GM18499 (cell line): ENCODE data around the gene SPC24.
"Not testable (repeated sequence)": the region's sequence is repeated elsewhere in the genome, so short reads cannot be mapped to it uniquely, and the experiment has no call there.

Source experiments
- ATAC-seq: cut with Tn5 transposase; IDR thresholded peaks from one replicate; pipeline ENCODE4 v1.9.1; 2021; ENCODE audit warnings: moderate number of reproducible peaks; ENCODE audit not compliant: insufficient read depth, unreplicated experiment

SPC24 gene

DNA sequence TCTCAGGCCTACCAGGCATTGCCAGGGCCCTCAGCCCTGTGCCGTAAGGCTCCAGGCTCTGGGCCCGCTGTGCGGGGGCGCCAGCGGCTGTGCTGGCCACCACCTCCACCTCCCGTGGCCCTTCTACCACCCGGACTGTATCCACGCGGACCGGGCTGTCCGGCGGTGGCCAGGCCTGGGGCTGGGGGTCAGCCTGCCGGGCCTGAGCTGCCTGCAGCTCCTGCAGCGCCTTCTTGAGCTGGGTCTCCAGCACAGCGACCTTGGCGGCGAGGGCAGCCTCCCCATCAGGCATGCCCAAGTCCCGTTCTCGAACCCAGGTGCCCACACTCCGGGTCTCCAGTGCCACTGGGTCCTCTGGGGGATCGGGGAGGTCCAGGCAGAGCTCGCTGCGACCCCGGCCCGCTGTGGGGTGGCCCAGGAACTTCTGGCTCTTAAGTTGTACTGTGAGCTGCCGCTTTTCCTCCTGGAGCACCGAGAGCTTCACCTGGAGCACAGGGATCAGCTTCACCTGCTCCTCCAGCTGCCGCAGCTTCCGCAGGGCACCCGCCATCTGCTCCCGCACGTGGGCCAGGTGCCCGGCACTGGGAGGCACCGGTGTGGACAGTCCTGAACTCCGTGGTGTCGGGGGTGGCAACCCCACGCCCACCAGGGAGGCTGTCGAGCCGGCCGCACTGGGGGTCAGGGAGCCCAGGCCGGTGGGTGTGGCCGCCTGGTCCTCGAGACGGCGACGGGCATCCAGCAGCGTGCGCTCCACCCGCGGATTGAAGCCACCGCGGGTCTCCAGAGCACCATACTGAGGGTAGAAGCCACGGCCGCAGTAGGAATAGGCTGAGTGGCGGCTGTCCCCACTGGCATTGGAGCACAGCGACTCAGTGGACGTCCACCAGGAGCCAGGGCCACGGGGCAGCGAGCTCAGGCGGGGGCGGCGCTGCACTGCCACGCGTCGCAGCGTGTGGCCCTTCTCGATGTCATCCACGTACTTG lies 37.7 kb upstream of the SPC24 start:
- no peak for ATAC-seq

DNA sequence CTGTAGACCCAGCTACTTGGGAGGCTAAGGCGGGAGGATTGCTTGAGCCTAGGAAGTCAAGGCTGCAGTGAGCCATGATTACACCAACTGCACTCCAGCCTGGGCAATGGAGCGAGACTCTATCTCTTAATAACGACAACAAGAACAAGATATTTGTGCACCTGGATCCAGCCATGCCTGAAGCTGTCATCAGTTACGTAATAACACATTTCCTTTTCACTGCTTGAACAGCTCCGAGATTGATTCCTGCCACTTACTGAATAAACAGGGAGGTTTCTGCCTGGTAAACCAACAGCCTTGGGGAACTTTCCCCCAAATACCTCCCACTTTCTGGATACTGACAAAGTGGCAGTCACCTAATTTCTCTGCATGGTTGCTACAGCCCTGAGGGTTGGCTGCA lies 36.4 kb upstream of the SPC24 start:
- no peak for ATAC-seq

DNA sequence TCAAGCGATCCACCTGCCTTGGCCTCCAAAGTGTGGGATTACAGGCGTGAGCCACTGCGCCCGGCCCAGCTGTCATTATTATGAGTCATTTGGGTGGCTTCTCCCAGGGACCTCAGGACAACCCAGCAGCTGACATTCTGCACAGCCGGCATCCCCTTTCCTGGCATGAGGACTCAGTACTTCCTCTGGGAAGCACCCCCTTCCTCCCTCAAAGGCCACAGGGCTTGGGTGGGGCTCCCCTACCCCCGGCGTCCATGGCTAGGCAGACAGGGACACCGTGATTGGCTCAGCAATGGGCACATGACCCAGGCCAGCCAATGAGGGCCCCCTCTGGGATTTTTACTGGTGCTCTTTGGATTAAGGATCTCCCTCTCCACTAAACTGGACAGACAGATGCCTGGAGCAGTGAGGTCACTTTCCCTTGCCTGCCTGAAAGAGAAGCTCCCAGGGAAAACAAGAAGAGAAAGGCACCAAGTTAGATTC lies 35.7 kb upstream of the SPC24 start:
- no peak for ATAC-seq

DNA sequence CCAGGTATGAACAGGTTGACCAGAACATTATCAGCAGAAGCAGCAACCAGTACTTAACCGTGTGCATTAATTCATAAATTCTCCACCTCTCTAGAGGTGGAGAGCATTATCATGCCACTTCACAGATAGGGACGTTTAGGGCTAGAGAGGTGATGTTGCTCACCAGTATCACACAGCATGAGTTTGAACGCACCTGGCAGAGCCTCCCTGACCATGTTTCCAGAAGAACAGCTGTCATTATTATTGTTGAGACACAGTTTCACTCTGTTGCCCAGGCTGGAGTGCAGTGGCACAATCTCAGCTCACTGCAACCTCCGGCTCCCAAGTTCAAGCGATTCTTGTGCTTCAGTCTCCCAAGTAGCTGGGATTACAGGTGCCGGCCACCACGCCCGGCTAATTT lies 34.9 kb upstream of the SPC24 start:
- no peak for ATAC-seq

DNA sequence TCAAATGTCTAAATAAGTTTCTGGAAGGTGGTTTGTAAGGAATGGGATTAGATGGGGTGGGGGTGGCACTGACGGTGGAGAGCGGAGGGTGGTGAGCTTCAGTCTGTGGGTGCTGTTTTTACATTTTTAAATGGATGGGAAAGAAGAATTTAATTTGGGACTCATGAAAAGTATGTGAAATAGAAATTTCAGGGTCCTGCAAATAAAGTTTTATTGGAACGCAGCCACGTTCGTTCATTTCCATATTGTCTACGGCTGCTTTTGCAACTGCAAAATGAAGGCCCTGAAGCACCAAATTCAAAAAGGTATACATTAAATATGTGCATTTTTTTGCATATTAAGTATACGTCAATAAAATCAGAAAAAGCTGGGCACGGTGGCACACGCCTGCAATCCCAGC lies 31.9 kb upstream of the SPC24 start:
- ATAC-seq, result no peak

DNA sequence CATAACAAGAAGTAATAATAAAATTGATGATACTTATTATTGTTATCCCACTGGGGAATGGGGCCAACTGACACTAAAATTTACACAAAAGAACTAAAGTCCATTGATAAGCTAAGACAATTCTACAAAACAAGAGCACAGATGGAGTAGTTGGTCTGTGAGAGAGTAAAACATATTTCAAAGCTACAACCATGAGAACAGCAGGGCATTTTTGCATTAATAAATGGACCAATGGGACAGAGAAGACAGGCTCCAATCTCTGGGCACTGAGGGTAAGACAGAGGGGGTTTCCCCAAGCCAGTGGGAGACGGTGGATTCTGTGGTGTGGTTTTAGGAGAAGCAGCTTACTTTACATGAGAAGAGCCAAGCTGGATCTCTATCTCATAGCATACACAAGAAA lies 27.4 kb upstream of the SPC24 start:
- ATAC-seq, result no peak

DNA sequence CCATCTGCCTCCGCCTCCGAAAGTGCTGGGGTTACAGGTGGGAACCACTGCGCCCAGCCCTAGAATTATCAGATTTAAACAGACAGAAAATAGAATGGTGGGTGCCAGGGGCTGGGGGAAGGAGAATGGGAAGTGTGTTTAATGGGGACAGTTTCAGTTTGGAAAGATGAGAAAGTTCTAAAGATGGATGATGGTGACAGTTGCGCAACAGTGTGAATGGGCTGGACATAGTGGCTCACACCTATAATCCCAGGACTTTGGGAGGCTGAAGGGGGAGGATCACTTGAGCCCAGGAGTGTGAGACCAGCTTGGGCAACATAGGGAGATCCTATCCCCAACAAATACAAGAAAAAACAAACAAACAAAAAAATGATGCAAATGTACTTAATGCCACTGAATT lies 25.9 kb upstream of the SPC24 start:
- ATAC-seq, result no peak

DNA sequence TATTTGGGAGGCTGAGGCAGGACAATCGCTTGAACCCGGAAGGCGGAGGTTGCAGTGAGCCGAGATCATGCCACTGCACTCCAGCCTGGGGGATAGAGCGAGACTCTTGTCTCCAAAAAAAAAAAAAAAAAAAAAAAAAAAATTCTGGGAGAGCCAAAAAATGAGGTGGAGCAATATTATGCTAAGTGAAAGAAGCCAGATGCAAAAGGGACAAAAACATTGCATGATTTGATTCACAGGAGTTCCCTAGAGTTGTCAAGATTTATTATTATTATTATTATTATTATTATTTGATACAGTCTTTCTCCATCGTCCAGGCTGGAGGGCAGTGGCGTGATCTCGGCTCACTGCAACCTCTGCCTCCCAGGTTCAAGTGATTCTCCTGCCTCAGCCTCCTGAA lies 25.4 kb upstream of the SPC24 start:
- ATAC-seq, result not testable (repeated sequence)

DNA sequence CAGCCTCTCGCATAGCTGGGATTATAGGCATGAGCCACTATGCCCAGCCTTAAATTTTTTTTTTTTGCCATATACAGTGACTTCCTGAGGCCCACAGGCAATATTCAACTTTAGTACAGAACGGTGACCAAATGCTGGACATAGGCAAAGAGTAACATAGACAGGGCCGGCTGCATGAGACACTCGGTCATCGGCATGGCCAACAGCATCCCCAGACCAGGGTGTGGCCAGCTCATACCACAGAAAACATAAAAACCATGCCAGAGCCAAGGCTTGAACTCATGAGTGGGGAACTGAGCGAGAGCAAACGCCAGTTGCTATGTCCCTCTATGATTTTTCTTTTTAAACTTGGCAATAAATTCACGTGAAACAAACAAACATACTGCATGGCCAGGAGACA lies 24.8 kb upstream of the SPC24 start:
- no peak for ATAC-seq

DNA sequence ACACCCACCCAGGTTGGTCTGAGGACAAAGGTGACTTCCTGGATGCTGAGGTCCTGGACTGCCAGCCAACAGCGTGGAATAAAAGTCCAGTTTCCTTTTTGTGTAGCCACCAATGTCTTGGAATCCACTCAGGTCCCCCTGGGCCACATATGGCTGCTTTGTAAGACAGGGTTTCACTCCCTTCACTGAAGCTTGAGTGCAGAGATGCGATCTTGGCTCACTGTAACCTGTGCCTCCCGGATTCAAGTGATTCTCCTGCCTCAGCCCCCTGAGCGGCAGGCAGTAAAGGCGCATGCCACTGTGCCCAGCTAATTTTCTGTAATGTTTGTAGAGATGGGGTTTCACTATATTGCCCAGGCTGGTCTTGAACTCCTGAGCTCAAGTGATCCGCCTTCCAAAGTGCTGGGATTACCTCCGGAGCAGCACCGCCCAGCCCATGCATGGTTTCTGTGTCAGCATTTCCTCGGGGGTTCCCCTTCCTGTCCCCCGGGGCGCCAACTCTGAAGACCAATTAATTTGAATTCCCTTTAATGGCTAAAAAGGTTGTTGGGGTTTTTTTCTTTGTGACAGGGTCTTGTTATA lies 24.2 kb upstream of the SPC24 start:
- ATAC-seq, result no peak

DNA sequence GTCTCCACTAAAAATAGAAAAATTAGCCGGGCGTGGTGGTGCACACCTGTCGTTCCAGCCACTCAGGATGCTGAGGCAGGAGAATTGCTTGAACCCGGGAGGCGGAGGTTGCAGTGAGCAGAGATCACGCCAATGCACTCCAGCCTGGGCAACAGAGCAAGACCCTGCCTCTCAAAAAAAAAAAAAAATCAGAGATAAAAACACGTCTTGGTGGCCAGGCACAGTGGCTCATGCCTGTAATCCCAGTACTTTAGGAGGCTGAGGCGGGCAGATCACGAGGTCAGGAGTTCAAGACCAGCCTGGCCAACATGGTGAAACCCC lies 23.5 kb upstream of the SPC24 start:
- not testable (repeated sequence) for ATAC-seq

DNA sequence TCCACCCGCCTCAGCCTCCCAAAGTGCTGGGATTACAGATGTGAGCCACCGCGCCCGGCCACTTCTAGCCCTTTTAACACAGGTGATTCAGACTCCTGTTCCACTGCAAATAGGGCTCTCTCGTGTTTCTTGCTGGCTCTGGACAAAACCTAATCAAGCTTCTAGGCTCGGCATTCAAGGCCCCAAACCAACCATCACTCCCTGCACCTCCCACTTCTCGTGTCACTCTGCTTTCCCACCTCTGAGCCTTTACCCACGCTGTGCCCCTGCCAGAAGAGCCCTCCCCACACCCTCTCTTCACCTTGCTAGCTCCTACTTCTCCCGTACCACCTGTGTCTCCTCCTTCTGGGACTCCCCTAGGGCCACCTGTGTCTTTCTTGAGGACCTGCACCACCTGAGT lies 22.0 kb upstream of the SPC24 start:
- ATAC-seq, result no peak

DNA sequence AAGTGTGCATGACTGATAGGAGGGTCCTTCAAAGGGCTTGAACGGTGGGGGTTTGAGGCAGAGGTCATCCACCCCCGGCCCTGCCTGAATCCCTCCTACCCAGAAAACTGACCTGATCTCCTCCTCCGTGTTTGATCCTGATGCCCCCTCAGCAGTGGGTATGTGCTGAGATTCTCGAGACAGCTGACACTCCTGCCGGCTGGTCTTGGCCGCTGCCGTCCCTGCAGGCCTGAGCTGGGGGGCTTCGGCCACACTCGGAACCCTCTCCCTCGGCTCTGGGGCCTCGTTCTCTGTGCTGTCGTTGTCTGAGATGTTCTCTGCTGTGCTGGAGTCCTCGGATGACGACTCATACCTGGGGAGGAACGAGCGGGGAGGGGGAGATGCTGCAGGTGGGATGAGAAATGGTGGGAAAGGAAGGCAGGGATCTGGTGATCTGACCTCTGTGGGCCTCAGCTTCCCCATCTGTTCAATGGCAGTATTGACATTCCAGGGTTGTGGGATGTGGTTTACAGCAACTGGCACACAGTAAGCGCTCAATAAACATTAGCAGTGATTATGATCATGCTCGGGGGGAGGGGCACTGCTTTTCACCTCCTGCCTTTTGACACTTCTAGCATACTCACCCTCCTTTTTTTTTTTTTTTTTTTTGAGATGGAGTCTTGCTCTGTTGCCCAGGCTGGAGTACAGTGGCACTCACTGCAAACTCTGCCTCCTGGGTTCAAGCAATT lies 21.0 kb upstream of the SPC24 start:
- ATAC-seq, result no peak

DNA sequence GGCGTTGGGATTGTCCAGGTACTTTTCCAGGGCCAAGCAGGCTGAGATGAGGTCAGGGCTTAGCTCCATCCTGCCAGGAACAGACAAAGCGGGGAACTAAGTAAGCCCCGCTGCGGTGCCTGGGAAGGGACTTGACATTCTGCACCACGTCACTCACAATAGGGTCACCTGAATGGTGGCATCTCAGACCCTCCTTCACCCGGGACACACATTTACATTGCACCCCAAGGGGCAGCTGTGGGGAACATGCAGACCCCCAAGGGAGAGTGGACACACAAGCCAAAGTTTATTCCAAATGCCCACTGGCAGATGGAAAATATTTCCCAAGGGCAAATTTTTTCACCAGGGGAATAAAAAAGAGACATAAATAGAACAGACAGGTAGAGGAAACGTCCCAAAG lies 20.3 kb upstream of the SPC24 start:
- ATAC-seq, result no peak

DNA sequence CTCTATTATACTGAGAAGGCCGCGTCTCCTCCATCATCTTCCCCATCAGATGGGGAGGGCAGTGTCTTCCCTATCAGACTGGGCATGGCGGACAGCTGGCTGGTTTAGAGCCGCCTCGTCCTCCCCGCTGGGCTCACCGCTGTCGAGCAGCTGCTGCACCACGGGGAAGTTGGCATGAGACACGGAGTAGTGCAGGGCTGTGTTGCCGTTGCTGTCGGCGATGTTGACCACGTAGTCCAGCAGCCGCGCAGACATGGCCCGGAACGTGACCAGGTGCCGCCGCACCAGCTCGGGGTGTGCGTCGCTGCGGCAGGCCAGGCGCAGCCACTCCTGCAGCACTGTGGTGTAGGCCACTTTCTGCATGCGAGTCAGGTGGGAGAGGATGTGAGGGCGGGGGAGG lies 18.8 kb upstream of the SPC24 start:
- ATAC-seq, result no peak

DNA sequence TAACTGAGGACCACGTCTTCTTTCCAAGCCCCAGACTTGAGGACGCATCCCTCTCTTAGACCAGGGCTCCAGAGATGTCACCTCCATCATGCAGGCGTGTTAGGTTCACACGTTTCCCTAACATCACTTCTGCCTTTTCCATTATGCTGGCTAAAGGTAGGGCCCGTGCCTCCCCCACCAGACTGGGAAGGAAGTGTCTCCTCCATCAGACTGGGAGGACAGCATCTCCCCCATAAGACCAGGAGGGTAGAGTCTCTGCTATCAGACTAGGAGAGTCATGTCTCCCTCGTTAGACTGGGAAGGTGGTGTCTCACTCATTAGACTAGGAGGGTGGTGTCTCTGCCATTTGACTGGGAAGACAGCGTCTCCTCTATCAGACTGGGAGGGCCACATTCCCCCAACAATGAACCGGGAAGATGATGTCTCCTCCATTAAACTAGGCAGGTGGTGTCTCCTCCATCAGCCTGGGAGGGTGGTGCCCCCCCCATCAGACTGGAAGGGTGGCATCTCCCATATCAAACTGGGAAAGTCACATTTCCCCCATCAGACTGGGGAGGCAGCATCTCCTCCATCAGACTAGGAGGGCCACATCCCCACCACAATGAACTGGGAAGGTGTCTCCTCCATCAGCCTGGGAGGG lies 18.1 kb upstream of the SPC24 start:
- no peak for ATAC-seq

DNA sequence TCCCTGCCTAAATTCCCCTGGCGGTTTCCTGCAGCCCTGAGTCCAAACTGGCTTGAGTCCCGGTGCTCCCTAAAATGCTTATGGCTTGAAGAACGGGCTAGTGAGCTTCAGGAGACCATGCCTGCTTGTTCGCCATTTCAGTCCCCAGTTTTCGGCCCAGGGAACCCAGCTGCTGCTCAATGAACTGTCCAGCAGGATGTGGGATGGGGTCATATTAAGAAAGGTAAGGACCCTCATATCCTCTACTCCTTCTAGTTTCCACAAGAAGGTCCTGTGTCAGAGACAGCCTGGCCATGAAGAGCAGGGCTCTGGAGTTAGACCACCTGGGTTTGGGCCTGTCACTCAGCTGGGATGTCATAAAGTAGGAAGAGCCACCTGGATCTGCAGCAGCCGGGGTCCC lies 17.0 kb upstream of the SPC24 start:
- ATAC-seq, result no peak

DNA sequence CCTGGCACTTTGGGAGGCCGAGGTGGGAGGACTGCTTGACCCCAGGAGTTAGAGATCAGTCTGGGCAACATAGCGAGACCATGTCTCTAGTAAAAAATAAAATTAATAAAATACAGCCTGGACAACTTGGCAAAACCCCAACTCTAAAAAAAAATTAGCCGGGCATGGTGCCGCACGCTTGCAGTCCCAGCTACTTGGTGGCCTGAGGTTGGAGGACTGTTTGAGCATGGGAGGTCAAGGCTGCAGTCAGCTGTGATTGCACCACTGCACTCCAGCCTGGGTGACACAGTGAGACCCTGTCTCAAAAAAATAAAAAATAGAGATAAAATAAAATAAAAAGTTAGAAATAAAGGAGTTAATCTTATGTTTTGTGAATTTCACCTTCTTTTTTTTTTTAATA lies 15.6 kb upstream of the SPC24 start:
- no peak for ATAC-seq

DNA sequence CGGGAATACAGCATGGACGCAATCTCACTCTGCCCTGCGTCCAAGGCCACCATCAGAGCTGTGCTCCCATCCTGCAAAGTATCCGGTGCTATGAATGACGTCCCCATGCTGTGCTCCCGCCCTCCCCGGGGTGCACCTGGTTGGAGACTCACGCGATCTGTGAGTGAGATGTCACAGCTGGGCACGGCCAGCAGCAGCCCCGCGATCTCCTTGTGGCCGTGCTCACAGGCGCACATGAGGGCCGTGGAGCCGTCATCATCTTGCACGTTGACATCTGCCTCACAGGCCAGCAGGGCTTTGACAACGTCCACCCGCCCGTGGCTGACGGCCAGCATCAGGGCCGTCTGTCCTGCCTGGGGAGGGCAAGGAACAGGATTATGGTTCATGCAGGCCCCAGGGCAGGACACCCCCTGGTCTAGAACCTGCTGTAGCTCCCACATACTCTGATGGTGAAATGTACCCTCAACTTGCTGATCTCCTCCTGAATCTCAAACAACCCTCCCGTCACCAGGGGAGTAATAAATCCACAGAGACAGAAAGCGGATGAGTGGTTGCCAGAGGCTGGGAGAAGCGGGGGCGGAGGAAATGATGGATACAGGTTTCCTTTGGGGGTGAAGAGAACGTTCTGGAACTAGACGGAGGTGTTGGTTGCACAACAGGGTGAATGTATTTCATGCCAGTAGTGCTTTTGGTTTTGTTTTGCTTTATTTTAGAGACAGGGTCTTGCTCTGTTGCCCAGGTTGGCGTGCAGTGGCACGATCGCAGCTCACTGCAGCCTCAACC lies 14.5 kb upstream of the SPC24 start:
- no peak for ATAC-seq

DNA sequence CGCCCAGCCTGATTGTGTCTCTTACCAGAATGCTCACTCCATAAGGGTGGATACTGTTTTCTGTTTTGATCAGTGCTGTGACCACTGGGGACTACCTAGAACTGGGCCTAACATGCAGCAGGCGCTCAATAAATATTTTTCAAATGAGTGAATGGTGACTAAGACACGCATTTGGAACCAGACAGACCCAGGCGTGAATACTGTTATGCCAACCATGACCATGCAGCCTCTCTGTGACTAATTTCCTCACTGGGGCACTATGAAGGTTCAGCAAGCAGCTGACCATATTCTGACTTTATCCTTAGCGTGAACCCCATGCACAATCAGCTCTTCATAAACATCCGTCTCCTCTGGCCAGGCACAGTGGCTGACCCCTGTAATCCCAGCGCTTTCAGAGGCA lies 13.0 kb upstream of the SPC24 start:
- no peak for ATAC-seq
